Trophoblast cell (in vitro differentiated cells and primary cell): ENCODE measurements around the gene COPG2.

ENCODE experiments used
- DNase-seq, 2 donors: peaks; one replicate each; pipeline ENCODE4 v3.0.0-alpha.2; 2016
- H2AFZ ChIP-seq: 2 replicates; pipeline ENCODE4 v1.6.1; 2013; ENCODE audit warnings: low read length, moderate library complexity, mild to moderate bottlenecking; ENCODE audit not compliant: insufficient read depth, poor library complexity
- H2AK5ac ChIP-seq: 2 replicates; pipeline ENCODE4 v1.6.1; 2013; ENCODE audit warnings: mild to moderate bottlenecking, low read length
- H2BK120ac ChIP-seq: 2 replicates; pipeline ENCODE4 v1.6.1; 2013; ENCODE audit warnings: low read length, mild to moderate bottlenecking, moderate library complexity; ENCODE audit not compliant: insufficient read depth, poor library complexity
- H2BK12ac ChIP-seq: 2 replicates; pipeline ENCODE4 v1.6.1; 2013; ENCODE audit warnings: mild to moderate bottlenecking, low read length, moderate library complexity
- H2BK5ac ChIP-seq: 2 replicates; pipeline ENCODE4 v1.6.1; 2013; ENCODE audit warnings: low read length, low read depth, moderate library complexity, mild to moderate bottlenecking; ENCODE audit not compliant: poor library complexity
- H3K14ac ChIP-seq: 2 replicates; pipeline ENCODE4 v1.6.1; 2013; ENCODE audit warnings: mild to moderate bottlenecking, low read length
- H3K18ac ChIP-seq: 2 replicates; pipeline ENCODE4 v1.6.1; 2013; ENCODE audit warnings: mild to moderate bottlenecking, low read length
- H3K23ac ChIP-seq: 2 replicates; pipeline ENCODE4 v1.6.1; 2013; ENCODE audit warnings: low read length
- H3K27ac ChIP-seq: 2 replicates; pipeline ENCODE4 v1.5.1; 2013; ENCODE audit warnings: low read depth, mild to moderate bottlenecking, inconsistent platforms, low read length, moderate library complexity
- H3K27me3 ChIP-seq: 2 replicates; pipeline ENCODE4 v1.6.1; 2013; ENCODE audit warnings: inconsistent platforms, mild to moderate bottlenecking, low read length, moderate library complexity; ENCODE audit not compliant: insufficient read depth
- H3K36me3 ChIP-seq, 2 experiments: 1 replicate in 1 of 2; 2 replicates in 1 of 2; pipeline ENCODE4 v1.6.1; 2013; ENCODE audit warnings: low read length in 2 of 2, mild to moderate bottlenecking in 2 of 2, moderate library complexity in 1 of 2; ENCODE audit not compliant: insufficient read depth in 2 of 2, control insufficient read depth in 1 of 2
- H3K4ac ChIP-seq: 2 replicates; pipeline ENCODE4 v1.6.1; 2013; ENCODE audit warnings: low read depth, mild to moderate bottlenecking, low read length, moderate library complexity
- H3K4me1 ChIP-seq, 2 experiments: 1 replicate in 1 of 2; 2 replicates in 1 of 2; pipeline ENCODE4 v1.6.1; 2013; ENCODE audit warnings: low read length in 2 of 2, mild to moderate bottlenecking in 2 of 2, moderate library complexity in 1 of 2; ENCODE audit not compliant: insufficient read depth in 2 of 2, control insufficient read depth in 1 of 2
- H3K4me2 ChIP-seq: 2 replicates; pipeline ENCODE4 v1.6.1; 2013; ENCODE audit warnings: inconsistent platforms, mild to moderate bottlenecking, low read length, moderate library complexity
- H3K4me3 ChIP-seq: 2 replicates; pipeline ENCODE4 v1.5.1; 2013; ENCODE audit warnings: mild to moderate bottlenecking, low read depth, low read length, inconsistent platforms
- H3K79me1 ChIP-seq: one replicate; pipeline ENCODE4 v1.6.1; 2013; ENCODE audit warnings: low read length
- H3K79me2 ChIP-seq: 2 replicates; pipeline ENCODE4 v1.6.1; 2013; ENCODE audit warnings: low read length, mild to moderate bottlenecking; ENCODE audit not compliant: control insufficient read depth, insufficient read depth, poor library complexity
- H3K9ac ChIP-seq: 2 replicates; pipeline ENCODE4 v1.6.1; 2013; ENCODE audit warnings: mild to moderate bottlenecking, low read length
- H3K9me3 ChIP-seq: 2 replicates; pipeline ENCODE4 v1.6.1; 2013; ENCODE audit warnings: low read depth, mild to moderate bottlenecking, control low read depth, inconsistent platforms, low read length; ENCODE audit not compliant: insufficient read depth
- H4K12ac ChIP-seq: 2 replicates; pipeline ENCODE4 v1.6.1; 2013; ENCODE audit warnings: low read depth, mild to moderate bottlenecking, low read length, moderate library complexity
- H4K8ac ChIP-seq: 2 replicates; pipeline ENCODE4 v1.6.1; 2013; ENCODE audit warnings: low read depth, mild to moderate bottlenecking, low read length, moderate library complexity
- H4K91ac ChIP-seq: one replicate; pipeline ENCODE4 v1.6.1; 2013; ENCODE audit warnings: low read depth, mild to moderate bottlenecking, low read length, moderate library complexity
- WGBS: extraction: QIAGEN DNeasy Blood & Tissue Kit; methylation state at CpG from one replicate; pipeline ENCODE4 v1.1.7; 2013; ENCODE audit warnings: missing lambda C conversion rate; ENCODE audit not compliant: insufficient read length, insufficient coverage; ENCODE audit errors: extremely low coverage; 5-methylcytosine and 5-hydroxymethylcytosine counted together

Gene COPG2

DNA sequence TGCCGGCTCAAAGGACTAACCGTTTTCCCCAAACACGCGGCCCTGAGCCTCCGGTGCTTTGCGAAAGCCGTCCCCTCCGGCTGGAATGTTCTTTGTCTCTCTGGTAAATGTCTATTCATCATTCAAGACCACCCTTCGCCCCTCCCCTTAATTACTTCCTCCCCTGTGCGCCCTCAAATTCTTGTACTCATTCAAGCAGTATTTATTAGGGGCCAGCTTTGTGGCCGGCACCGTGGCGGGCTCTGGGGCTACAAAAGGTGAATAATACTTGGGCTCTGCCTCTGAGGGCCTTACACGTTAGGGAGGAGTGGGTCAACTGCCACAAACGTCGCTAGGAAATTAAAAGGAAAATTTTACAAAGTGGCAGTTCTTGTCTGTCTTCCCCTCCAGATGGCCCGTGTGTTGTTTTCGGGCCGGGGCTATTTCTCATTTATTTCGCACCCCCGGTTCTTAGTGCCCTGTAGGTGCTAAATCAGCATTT, 178.2 kb downstream of the COPG2 start:
- DNase-seq: no peak
- no CpG with 5 or more reads among the region's 21 CpGs for WGBS
- Histone ChIP-seq H2AK5ac (peak overlapping the region; percentile 73), H3K18ac (peak overlapping the region; percentile 77), H3K9me3 (peaks cover 9% of the 10 kb centered on the region), H3K23ac (no peak overlapping the region), H4K91ac (peak overlapping the region; percentile 49), H4K12ac (peak overlapping the region; percentile 63), H3K4me1 (peaks cover 17 to 37% of the 10 kb centered on the region in 2 experiments), H3K79me2 (peaks cover 29% of the 10 kb centered on the region), H3K79me1 (peaks cover 47% of the 10 kb centered on the region), H3K9ac (peak overlapping the region; percentile 53), H2BK12ac (peak overlapping the region; percentile 96), H3K14ac (peak overlapping the region; percentile 84), H2AFZ (no peak overlapping the region), H2BK120ac (peak overlapping the region; percentile 89), H3K4me2 (peak overlapping the region; percentile 51), H3K4me3 (no peak overlapping the region), H4K8ac (peak overlapping the region; percentile 80), H3K4ac (peak overlapping the region; percentile 88), H2BK5ac (peak overlapping the region; percentile 81), H3K27ac (peak overlapping the region; percentile 74), H3K27me3 (no peaks in the 10 kb centered on the region), H3K36me3 (peaks cover 2 to 11% of the 10 kb centered on the region in 2 experiments)

- Histone ChIP-seq H2BK120ac (peak overlapping the region; percentile 73), H3K79me1 (peaks cover 47% of the 10 kb centered on the region), H3K4me1 (peaks cover 17 to 37% of the 10 kb centered on the region in 2 experiments), H3K14ac (peak overlapping the region; percentile 81), H3K36me3 (peaks cover 0 to 9% of the 10 kb centered on the region in 2 experiments), H3K9ac (no peak overlapping the region), H3K4me3 (no peak overlapping the region), H3K79me2 (peaks cover 29% of the 10 kb centered on the region), H4K8ac (peak overlapping the region; percentile 75), H2BK5ac (peak overlapping the region; percentile 70), H3K4me2 (peak overlapping the region; percentile 35), H2BK12ac (peak overlapping the region; percentile 59), H3K9me3 (peaks cover 9% of the 10 kb centered on the region), H3K27me3 (no peaks in the 10 kb centered on the region), H4K91ac (peak overlapping the region; percentile 81), H2AFZ (no peak overlapping the region), H4K12ac (no peak overlapping the region), H2AK5ac (peak overlapping the region; percentile 28), H3K4ac (peak overlapping the region; percentile 61), H3K23ac (no peak overlapping the region), H3K18ac (peak overlapping the region; percentile 42), H3K27ac (peak overlapping the region; percentile 96)
- DNase-seq: peak; percentile 78 to 94
- no CpG with 5 or more reads among the region's 10 CpGs for WGBS
Measured at GRCh38 chr7:130489140-130489983, 179.2 kb downstream of the COPG2 start.

DNA sequence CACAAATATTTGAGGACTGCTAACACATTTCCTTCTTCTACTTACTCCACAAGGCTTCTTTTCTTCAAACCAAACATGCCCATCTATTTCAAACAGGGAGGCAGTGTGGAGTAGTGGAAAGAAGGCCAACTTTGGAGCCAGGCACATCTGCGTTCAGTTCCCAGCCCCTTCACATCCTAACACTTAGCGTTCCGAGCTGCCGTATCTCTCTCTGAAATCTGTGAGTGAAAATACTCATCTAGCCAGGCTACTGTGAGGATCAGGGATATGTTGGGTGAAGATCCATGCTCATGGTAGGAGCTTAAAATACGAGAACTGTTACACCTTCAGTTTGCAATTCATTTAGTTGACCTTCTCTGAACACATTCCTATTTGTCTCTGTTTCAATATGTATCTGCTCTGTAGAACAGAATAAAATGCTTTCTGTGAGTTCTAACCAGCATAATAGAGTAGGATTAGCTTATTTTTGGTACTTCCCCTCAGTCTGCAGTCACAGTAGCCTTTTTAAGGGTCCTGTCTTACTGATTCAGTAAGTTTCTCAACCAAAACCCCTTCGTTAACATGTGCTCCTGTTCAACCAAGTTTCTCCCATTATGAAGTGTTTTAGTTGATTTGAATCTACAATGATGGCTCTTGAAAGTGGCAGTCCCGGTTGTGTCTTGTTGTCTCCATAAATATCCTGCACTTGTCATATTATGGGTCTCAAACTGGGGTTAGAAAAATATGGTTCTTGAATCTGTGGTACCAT, 180.0 kb downstream of the COPG2 start:
- H3K4me2 ChIP-seq: peak overlapping the region; percentile 35
- peak overlapping the region; percentile 37 for H3K14ac ChIP-seq
- H4K12ac ChIP-seq: peak overlapping the region; percentile 22
- H2AFZ ChIP-seq: no peak overlapping the region
- no peak overlapping the region for H3K18ac ChIP-seq
- no peak overlapping the region for H3K9ac ChIP-seq
- H2BK12ac ChIP-seq: peak overlapping the region; percentile 67
- H4K91ac ChIP-seq: peak overlapping the region; percentile 74
- WGBS: no CpG with 5 or more reads among the region's 7 CpGs
- DNase-seq: peak in 1 of 2 donors; percentile 51
- no peak overlapping the region for H3K4ac ChIP-seq
- no peak overlapping the region for H3K23ac ChIP-seq
- peaks cover 29% of the 10 kb centered on the region for H3K79me2 ChIP-seq
- peak overlapping the region; percentile 43 for H4K8ac ChIP-seq
- peak overlapping the region; percentile 96 for H3K27ac ChIP-seq
- H3K27me3 ChIP-seq: no peaks in the 10 kb centered on the region
- peak overlapping the region; percentile 52 for H2BK120ac ChIP-seq
- H3K4me1 ChIP-seq: peaks cover 17 to 37% of the 10 kb centered on the region in 2 experiments
- peak overlapping the region; percentile 70 for H2BK5ac ChIP-seq
- peaks cover 0 to 9% of the 10 kb centered on the region in 2 experiments for H3K36me3 ChIP-seq
- peaks cover 9% of the 10 kb centered on the region for H3K9me3 ChIP-seq
- H2AK5ac ChIP-seq: no peak overlapping the region
- peaks cover 45% of the 10 kb centered on the region for H3K79me1 ChIP-seq
- H3K4me3 ChIP-seq: no peak overlapping the region

- Histone ChIP-seq H3K9me3 (no peaks in the 10 kb centered on the region), H3K4me1 (peaks cover 17 to 37% of the 10 kb centered on the region in 2 experiments), H3K27me3 (no peaks in the 10 kb centered on the region), H3K4me3 (peak overlapping the region; percentile 89), H3K4me2 (peak overlapping the region; percentile 88), H2AK5ac (peak overlapping the region; percentile 44), H3K4ac (peak overlapping the region; percentile 91), H3K79me1 (peaks cover 40% of the 10 kb centered on the region), H2BK12ac (peak overlapping the region; percentile 1), H2BK120ac (peak overlapping the region; percentile 17), H3K9ac (peak overlapping the region; percentile 88), H4K12ac (peak overlapping the region; percentile 32), H3K27ac (peak overlapping the region; percentile 20), H3K36me3 (peaks cover 0 to 2% of the 10 kb centered on the region in 2 experiments), H4K91ac (peak overlapping the region; percentile 62), H3K14ac (peak overlapping the region; percentile 94), H3K79me2 (peaks cover 16% of the 10 kb centered on the region), H2AFZ (peak overlapping the region; percentile 89), H3K23ac (no peak overlapping the region), H2BK5ac (no peak overlapping the region), H3K18ac (peak overlapping the region; percentile 91), H4K8ac (peak overlapping the region; percentile 89)
- DNase-seq: peak; percentile 43 to 55
- WGBS: no CpG with 5 or more reads among the region's 6 CpGs
Measured at GRCh38 chr7:130486954-130487436, 181.6 kb downstream of the COPG2 start.
